Hepatic stellate cell (primary cell): ENCODE measurements around the gene MYOCD.

Experiments used
- DNase-seq: peaks from one replicate; pipeline ENCODE4 v3.0.0; 2011; ENCODE audit warnings: low spot score

MYOCD gene

DNA sequence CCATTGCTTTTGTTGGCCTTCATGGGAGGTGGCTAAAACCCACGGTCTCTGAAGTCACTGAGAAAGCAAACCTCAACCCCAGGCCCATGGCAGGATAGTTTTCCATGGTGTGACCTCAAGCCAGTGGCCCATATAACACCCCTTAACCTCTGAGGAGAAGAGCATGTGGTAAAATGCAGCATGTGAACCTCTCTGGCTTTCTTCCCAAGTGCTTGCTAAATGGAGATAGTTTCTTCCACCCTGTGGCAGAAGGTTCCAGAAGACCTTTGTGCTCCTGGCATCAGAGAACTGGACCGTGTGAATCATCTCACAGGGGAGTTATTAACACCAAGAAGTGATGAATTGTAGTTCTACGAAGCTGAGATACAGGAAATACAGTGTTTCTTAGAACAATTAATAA lies 47.3 kb downstream of the MYOCD start:
- no peak for DNase-seq

DNA sequence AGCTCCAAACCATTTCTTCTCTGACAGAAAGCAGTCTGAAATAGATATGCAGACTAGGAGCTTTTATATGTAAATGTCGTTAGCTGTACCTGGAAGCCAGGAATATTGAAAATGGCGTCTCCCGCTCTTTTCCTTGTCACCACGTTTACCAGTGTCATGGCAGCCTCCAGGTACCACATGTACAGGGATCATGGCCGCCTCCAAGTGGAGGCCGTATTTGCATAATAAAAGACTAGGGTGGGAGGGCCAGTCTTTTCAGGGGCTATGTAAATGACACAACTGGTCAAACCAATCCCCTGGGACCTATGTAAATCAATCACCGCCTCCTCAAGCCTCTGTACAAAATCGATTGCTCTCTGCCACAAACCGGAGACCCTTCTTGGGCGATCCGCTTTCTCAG lies 54.3 kb downstream of the MYOCD start:
- DNase-seq, result no peak

DNA sequence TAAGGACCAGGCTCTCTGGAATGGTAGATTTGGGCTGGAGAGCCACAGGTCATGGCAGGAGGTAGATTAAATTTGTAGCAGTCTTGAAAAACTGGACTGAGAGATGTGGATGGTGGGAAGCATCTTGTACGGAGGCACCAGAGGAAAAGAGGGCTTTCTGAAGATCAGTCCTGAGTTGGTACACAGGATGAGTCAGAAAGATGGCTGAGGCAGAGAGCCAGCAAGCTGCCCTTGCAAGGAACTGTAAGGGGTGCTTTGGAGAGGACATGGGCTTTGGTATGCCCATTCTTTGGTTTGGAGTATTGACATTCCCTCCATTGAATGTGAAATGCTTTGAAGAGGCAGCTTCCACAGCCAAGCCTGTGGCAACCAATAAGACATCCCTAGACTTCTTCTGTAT lies 55.9 kb downstream of the MYOCD start:
- DNase-seq, result no peak

DNA sequence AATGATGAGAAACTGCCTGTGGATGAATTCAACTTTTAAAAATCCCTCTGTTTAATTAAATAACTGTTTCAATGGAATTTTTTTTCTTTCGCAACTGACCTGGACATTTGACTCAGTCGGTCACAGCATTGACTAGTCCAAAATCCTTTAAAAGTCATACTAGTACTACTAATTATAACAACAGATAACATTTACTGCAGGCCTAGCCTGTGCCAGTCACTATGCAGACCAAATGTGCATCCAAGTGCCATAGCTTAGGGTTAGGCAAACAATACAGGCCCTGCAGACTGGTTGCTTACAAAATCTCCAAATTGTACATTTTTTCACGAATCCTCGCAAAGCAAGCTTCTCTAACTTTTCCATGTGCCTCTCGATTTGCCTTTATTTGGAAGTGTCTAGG lies 56.6 kb downstream of the MYOCD start:
- no peak for DNase-seq

DNA sequence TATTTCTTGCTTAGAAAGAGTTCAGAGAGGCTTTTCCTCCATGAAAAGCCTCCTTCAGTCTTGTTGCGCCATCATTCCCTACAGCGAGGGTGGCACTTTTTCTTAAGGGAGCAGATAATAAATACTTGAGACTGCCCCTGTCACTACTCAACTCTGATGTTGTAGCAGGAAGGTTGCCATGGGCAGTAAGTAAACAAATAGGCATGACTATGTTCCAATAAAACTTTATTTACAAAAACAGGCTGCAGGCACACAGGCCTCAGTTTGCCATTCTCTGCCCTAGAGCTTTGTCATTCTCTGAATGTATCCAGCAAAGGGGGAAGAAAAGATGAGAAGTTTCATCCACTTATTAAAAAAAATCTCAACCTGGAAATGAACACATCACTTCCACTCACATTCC lies 60.4 kb downstream of the MYOCD start:
- no peak for DNase-seq

DNA sequence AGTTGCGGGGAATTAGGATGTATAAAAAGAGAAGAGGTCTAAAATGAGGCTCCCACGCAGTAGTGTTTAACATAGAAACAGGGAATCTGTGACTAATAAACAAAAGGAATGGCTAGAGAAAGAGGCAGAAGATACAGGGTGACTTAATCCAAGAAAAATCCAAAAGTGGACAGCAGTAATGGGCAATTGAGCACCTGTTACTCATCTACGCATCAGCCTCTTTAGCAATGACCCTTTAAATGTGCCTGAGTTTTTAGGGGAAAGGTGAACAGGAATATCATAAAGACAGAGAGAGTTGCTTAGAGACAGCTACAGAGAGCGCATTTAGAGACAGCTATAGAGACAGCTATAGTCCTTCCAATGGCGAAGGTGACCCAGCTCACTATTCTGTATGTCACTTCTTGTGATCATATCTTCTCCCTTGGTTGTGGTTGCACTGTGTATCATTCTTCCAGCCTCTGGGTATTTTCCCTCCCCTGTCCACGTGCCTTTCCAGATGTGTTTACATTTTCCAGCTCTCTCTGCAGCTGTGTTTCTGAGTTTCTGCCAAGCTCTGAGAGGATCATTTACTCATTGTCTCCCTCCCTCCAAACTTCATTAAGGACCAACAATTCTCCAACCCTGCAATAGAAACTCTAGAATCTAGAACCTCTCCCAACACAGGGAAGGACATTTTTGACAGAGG lies 61.5 kb downstream of the MYOCD start:
- DNase-seq, result peak; percentile 34

DNA sequence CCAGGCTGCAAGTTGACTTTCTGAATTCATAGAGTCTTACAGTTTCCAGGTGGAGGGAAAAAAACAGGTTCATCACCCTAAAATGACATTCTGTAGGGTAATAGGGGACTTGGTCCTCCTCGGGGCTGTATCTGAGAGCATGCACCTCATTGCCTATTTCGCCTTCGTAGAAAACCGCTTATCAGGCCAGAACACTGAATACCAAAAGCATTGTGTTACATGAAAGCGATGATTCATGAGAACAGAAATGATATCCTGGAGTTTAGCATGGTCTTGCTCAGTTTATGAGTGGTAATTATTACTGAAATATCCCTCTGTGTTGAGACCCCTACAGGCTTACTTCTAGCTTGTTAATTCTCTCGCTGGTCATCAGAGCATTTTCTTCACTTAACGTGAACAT lies 62.2 kb downstream of the MYOCD start:
- no peak for DNase-seq

DNA sequence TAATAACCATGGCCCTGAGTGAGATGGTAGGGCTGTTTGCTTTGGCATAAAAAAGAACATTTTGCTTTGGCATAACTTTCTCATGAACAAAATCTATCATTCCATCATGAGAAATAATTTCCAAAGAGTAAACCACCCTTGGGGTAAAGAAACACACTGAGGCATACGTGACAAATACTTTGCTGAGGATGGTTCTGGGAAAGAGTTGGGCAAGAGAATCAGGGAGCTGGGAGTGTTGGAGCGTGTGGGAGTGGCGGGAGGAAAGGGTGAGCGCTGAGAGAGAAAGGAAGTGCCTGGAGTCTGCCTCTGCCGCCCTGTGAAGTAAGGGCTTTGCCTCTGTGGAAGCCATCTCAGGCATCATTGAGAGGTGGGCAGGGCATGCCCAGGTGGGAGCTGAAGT lies 63.4 kb downstream of the MYOCD start:
- no peak for DNase-seq

DNA sequence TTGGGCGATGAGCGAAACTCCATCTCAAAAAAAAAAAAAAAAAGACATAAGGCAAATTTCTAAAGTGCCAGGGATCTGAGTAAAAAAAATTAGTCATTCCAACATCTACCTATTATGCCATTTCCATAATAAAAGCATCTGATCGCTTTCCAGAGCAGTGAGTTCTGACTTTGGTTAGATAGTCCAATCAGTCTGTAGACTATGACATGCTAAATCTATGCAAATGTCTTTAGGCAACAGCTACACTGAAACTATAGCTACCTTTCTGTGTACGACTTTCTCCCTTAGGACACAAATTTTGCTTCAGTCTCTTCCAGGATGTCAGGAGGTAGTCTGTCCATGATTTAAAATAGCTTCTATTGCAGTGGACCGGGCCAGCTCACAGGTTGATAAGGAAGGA lies 64.7 kb downstream of the MYOCD start:
- no peak for DNase-seq

DNA sequence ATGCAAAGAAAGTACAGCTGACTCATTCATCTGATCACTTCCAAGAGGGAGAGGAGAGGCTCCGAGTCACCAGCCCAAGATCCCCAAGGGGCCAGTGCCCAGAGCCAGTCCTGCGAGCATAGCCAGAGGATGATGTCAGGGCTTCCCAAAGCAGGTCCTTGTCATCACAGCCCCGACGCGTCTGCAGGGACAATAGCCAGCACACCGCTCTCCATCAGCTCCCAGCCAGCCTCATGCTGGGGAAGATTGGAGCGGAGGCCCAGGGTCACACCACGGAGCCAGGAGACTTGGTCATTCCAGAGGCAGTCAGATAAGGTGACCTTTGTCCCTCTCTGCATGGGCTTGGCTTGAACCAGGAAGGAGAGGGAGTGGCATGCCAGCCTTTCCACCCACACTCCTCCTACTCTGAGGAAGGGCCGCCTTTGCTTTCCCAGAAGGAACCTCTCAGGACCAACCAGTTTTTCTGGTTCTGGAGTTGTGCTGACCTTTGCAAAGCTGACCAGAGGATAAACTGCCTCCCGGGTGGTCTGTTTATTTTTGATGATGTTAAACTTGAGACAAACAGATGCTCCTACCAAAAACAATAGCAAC lies 65.3 kb downstream of the MYOCD start:
- peak; percentile 89 for DNase-seq

DNA sequence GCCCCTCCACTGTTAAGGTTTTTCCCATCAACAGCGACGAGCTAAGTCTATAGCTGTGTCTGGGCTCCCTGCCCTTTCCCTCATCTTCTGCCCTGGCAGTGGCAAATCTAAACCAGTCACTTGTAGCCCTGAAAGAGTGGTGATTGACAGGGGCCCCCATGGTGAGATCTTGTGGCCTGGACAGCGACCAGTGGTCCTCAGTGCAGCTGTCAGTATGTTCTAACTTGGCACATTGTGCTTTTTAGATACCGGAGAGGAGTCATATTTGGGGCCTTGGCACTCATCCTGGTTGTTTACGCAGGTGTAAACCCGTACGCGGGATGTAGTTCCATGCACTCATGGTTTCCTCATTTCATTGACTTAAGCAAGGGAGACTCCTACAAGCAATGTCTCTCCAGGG lies 66.1 kb downstream of the MYOCD start:
- DNase-seq, result no peak

DNA sequence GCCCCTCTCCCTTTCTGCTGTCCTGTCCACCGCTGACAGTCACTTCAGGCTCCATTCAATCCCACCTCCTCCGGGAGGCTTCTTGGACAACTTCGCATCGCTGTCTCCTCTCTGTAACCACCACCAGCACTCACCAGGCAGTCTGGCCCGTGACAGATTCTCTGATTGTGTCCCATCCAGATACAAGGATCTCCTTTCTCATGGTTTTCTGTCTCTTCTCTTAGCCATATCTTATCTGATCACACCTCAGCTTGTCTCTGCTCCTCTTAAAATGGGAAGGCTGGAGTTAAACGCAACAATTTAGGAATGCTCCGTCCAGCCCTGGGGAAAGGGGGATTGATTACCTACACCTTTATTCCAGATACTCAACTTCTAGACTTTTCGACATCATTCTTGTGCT lies 66.7 kb downstream of the MYOCD start:
- no peak for DNase-seq

DNA sequence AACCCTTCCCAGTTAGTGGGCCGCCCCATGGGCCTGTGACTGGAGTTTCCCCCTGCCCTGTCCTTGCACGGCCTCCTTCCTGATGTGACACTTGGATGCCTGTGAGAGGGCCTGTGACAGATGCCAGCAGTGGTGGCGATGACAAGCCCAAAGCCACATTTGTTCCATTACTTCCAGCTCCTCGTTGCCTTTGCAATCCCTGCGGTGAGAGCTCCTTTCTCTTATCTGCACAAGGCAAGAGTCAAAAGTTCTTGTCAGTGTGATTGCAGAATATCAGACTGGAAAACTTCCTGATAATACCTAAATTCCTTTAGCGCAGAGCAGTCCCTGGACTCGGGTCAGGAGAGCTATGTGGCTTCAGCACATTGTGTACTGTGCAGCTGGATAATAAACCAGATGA lies 69.2 kb downstream of the MYOCD start:
- DNase-seq, result no peak

DNA sequence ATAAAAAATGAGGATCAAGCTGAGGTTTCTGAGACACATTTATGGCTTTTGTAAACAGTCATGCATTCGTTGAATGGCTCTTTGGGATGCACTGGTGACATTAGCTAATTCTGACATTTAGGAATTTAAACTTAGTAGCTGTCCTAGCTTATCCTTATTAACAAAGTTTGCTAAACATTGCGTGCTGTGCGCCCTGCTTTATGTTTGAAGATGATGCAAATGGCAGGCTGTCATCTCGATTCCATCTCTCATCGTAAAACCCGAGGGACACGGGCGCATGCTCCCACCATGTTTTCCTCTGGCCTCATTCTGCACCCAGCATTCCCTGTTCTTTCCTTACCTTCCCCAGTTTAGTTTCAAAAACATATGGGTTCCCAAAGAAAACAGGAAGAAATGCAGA lies 69.8 kb downstream of the MYOCD start:
- DNase-seq, result no peak

DNA sequence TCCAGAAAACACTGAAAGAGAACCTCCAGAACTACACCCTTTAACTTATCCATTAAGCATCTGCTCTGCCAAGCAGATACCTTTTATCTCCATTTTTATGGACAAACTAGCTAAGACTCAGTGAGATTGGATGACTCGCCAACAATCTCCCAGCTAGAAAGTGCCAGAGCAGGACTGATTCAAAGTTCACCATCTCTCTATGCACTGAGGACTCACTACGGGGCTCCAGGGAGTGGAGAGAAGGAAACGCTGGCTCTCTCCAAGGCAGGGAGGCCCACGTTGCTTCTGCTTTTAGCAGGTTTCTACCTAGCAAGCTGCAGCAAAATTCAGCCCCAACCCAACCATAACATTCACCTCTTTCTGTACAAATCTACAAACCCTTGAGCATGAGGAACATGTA lies 70.8 kb downstream of the MYOCD start:
- no peak for DNase-seq

DNA sequence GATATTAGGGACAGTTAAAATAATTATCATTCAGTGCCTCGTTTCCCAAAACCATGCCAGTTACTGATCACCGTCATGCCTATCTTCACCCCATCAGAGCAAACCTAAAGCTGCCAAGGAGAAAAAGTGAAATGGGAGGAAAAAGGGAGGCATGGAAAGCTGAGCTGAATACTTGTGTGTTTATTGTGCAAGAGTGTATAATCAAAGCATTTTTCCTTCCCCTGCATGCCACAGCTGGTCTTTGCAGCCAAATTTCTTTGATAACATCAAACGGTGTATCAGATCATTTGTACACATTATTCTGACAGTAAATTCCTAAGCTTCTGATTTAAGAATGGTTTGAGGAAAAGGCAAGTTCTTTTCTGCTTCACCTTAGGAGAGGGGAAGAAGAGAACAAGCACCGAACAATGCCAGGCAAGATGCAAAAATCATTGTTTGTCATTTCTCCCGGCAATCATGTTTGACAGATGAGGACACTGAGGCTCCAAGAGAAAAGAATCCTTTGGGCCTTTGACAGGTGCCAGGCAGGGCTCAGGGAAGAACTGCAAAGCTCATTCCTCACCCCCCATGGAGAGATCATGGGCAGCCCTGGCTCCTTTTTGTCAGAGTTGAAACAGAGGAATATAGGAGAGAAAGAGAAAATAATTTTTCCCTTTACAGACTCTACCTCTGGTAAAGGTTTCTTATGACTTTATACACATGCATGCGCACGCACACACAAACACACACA lies 72.2 kb downstream of the MYOCD start:
- no peak for DNase-seq

DNA sequence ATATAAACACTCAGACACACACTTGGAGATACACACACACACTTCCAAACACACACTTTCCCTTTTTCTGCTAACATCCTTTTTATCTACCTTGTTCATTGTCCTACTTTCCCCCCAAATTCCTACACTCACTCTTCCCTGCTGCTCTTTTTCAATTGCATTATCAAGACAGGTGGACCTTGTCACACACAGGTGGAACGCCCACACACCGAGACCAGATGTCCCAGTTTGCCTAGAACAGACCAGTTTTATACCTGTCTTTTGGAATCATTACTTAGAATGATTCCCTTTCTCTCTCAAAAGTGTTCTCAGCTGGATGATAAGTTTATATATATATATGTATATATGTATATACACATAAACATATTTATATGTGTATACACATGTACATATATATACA lies 72.9 kb downstream of the MYOCD start:
- DNase-seq, result no peak

DNA sequence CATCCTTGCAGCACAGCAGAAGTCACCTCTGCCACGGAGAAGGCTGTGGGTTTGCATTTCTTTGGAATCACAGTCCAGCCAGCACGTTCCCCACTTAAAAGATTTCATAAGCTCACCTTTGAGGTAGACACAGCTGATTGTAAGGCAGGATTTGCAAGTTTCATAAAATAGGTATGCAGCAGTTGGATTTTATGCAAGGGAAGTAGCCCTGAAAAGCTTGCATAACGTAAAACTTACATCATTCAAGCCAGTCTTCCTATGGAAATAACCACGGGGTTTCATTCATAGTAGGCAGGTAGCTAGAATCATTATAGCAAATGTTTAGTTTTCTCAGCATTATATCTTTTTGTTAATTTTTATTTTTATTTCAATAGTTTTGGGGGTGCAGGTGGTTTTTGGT lies 73.8 kb downstream of the MYOCD start:
- no peak for DNase-seq

DNA sequence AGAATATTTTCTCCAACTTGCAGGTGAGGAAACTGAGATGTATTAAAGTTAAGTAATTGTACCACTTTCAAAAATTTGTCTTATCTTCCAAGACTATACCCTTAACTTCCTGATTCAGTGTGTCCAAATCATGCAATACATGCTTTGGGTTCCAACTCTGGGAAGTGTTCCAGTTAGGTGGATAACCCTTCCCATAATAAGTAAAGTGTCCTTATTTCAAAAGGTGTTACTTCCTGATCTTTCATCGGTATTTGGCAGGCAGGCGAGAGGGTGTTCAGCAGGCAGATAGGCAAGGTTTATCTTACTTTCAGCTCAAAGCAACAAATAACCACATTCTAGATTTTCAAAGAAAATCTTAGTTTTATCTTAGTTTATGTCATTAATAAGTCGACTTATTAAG lies 77.4 kb downstream of the MYOCD start:
- no peak for DNase-seq

DNA sequence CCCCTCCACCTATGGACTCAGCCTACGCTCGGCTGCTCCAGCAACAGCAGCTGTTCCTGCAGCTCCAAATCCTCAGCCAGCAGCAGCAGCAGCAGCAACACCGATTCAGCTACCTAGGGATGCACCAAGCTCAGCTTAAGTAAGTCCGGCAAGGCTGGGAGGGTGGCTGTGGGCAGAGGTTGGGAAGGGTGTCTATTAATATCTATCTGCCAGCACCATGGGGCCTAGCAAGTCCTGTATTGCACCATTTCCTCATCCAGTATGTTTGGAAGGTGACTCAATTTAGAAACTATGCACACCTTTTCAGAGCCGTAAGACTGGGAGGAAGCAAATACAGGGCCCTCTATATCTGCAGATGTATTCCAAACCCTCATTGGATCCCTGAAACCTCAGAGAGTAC lies 78.6 kb downstream of the MYOCD start:
- peak; percentile 29 for DNase-seq

DNA sequence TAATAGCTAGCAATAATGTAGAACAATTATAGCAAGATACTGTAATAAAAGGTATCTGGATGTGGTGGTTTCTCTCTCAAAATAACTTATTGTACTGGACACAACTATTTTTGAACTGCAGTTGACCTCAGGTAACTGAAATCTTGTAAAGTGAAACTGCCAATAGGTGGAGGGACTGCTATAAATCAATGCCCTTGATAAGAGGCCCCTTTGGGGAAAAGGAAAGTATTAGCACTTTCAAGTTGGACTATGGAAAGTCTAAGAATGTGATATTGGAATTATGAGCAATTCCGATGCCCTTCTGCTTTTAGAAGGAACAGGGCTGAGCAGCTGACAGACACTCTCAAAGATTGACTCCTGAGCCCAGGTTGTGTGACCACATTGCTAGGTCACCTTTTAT lies 79.1 kb downstream of the MYOCD start:
- DNase-seq, result no peak

DNA sequence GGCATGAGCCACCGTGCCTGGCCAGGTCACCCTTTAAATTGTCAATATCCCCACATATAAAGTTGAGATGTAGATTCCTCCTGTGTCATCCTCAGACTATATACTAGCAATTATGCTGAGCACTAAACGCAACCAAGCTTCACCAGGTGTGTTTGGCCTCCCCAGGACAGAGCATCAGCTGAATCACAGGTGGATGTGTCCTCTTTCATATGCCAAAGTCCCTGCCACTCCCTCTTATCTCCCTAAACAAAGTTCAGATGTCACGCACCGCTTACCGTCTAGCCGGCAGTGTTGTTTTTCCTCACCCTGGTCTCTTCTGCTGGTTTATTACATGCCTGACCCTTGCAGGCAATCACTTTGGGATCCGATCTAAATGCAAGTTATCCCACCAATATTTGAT lies 79.8 kb downstream of the MYOCD start:
- no peak for DNase-seq

DNA sequence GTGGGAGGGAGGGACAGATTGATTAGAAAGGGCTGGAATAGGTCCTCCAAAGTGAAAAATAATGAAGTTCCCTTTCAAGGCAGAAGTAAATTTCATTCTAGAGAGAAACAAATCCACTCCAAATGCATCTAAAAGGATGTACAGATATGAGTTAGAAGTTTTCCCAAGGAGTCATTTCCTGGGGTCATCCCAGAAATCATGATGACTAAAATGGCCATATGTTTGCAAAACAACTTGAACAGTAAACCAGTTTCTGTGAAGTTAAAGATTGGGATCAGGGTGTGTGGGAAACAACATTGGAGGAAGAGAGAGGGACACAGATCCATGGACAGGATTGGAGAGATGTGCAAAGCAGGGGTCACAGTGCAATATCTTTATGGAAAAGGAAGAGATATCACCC lies 91.1 kb downstream of the MYOCD start:
- DNase-seq, result peak; percentile 55

DNA sequence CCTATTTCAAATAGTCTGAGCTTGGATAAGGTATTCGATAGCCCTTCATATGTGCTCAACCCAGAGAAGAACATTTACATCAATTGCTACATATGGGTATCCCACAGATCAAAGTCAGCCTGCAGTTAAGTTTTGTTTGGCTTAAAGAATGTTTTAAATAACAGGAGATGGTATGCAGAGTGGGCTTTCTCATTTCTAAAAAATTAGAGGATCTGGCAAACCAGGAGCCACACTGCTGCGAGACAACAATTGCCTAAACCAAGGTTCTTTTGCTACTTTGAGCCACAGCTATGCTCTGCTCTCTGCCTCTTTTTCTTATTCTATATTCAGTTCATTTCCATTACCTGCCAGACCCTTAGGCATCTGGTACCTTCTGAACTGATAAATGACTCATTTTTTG lies 93.4 kb downstream of the MYOCD start:
- DNase-seq, result no peak
